ENCODE data around the gene OR4E2.

OR4E2 gene

DNA sequence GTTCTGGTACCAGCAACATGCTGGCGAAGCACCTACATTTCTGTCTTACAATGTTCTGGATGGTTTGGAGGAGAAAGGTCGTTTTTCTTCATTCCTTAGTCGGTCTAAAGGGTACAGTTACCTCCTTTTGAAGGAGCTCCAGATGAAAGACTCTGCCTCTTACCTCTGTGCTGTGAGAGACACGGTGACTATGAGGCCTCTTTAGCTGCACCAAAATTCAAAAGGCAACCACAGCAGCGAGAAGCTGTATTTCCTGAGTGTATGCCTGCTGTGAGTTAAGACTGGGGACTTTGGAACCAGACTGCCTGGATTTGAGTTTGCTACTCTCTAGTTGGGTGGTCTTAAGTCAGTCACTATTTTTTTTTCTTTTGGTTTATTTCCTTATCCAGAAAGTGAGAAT lies 10.2 kb upstream of the OR4E2 start:
- Histone ChIP-seq H3K4me2 (ENCODE audit: low read length) (no peak overlapping the region), H3K4me3 (ENCODE audit: low read depth, low read length) (no peak overlapping the region), H3K9me3 (ENCODE audit: control insufficient read depth, low read length) (no peaks in the 10 kb centered on the region)

DNA sequence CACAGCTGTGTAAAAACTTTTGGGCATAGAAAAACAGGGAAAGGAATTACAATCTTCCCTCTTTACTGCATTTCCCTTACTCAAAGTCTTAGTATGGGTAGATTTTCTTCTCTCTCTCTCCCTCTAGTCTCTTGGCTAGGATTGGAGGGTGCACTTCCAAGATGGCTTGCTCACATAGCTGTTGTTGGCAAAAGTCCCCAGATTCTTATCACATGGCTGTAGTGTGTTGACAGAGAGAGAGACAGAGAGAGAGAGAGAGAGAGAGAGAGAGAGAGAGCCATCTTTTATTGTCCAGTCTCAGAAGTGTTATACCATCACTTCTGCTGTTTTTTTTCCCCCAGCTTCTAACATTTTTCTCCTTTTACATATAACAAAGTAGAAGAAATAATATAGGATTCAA lies 6.3 kb upstream of the OR4E2 start:
- H3K27ac ChIP-seq: no peak overlapping the region
- no peaks in the 10 kb centered on the region for H3K79me2 ChIP-seq
- H3K9ac ChIP-seq: no peak overlapping the region
- no peak overlapping the region for H2AFZ ChIP-seq
- TF ChIP-seq, protein P1, sequence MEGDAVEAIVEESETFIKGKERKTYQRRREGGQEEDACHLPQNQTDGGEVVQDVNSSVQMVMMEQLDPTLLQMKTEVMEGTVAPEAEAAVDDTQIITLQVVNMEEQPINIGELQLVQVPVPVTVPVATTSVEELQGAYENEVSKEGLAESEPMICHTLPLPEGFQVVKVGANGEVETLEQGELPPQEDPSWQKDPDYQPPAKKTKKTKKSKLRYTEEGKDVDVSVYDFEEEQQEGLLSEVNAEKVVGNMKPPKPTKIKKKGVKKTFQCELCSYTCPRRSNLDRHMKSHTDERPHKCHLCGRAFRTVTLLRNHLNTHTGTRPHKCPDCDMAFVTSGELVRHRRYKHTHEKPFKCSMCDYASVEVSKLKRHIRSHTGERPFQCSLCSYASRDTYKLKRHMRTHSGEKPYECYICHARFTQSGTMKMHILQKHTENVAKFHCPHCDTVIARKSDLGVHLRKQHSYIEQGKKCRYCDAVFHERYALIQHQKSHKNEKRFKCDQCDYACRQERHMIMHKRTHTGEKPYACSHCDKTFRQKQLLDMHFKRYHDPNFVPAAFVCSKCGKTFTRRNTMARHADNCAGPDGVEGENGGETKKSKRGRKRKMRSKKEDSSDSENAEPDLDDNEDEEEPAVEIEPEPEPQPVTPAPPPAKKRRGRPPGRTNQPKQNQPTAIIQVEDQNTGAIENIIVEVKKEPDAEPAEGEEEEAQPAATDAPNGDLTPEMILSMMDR (IDR thresholded peaks at IDR 0.05): no peak
- no peak overlapping the region for H3K4me2 ChIP-seq (ENCODE audit: low read length)
- no peak overlapping the region for H3K4me3 ChIP-seq (ENCODE audit: low read depth, low read length)
- H3K27me3 ChIP-seq (ENCODE audit: control insufficient read depth, insufficient read depth, low read length): no peaks in the 10 kb centered on the region
- no peaks in the 10 kb centered on the region for H3K9me3 ChIP-seq (ENCODE audit: control insufficient read depth, low read length)
- H3K36me3 ChIP-seq (ENCODE audit: control insufficient read depth, insufficient read depth, low read length): no peaks in the 10 kb centered on the region
- H3K4me1 ChIP-seq: no peaks in the 10 kb centered on the region

More for the DNA sequence above, 10.2 kb upstream of the OR4E2 start:
- Histone ChIP-seq H3K27me3 (ENCODE audit: control insufficient read depth, insufficient read depth, low read length) (no peaks in the 10 kb centered on the region), H3K36me3 (ENCODE audit: control insufficient read depth, insufficient read depth, low read length) (no peaks in the 10 kb centered on the region), H3K9ac (no peak overlapping the region), H2AFZ (no peak overlapping the region), H3K27ac (no peak overlapping the region), H3K79me2 (no peaks in the 10 kb centered on the region), H3K4me1 (no peaks in the 10 kb centered on the region)
- TF ChIP-seq, protein P1 (IDR thresholded peaks at IDR 0.05): no peak

DNA sequence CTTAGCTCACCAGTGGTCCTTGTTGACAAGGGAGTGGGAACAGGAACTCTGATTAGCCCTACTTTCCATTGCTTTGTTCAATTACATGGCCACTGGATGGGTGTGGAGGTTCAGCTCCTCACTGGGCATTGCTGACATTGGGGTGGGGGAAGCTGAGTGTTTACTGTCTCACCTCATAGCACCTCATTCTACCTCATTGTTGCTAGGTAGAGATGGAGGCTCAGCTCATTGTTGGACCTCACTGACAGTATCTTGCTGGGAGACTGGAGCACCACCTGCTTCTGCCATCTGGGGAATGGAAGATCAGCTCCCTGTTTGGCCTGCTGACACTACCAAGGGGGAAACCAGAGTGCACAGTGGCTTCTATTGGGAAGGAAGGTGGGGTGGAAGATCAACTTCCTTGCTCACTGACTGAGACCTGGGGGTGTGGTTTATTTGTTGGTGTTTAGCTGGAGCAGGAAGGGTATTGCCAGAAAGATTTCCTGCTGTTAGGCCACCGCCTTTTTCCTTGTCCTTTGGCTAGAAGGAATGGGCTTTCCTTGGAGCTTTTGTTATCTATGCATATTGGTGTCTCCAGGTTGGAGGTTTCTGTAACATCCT lies 1.3 kb upstream of the OR4E2 start:
- no peaks in the 10 kb centered on the region for H3K9me3 ChIP-seq (ENCODE audit: control insufficient read depth, low read length)
- H3K4me1 ChIP-seq: no peaks in the 10 kb centered on the region
- H2AFZ ChIP-seq: no peak overlapping the region
- no peak overlapping the region for H3K9ac ChIP-seq
- TF ChIP-seq, protein P1 (IDR thresholded peaks at IDR 0.05): no peak
- no peak overlapping the region for H3K4me2 ChIP-seq (ENCODE audit: low read length)
- H3K79me2 ChIP-seq: no peaks in the 10 kb centered on the region
- no peak overlapping the region for H3K4me3 ChIP-seq (ENCODE audit: low read depth, low read length)
- no peaks in the 10 kb centered on the region for H3K27me3 ChIP-seq (ENCODE audit: control insufficient read depth, insufficient read depth, low read length)
- H3K36me3 ChIP-seq (ENCODE audit: control insufficient read depth, insufficient read depth, low read length): no peaks in the 10 kb centered on the region
- no peak overlapping the region for H3K27ac ChIP-seq

DNA sequence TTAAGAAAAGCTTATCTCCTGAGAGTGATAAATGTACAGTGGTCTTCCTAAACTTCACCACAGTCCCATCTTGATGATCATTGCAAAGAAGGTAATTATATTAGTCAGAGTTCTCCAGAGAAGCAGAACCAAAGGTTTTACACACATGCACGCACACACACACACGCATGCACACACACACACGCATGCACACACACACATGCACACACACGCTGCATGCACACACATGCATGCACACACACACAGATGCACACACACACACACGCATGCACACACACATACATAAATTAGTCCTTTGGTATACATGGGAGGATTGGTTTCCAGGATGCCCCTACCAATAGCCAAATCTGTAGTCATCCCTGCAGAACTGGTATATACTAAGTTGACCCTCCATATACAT lies 580 bp downstream of the OR4E2 start:
- TF ChIP-seq, protein P1 (IDR thresholded peaks at IDR 0.05): no peak
- Histone ChIP-seq H3K4me1 (no peaks in the 10 kb centered on the region), H2AFZ (no peak overlapping the region), H3K36me3 (ENCODE audit: control insufficient read depth, insufficient read depth, low read length) (no peaks in the 10 kb centered on the region), H3K27ac (no peak overlapping the region), H3K9ac (no peak overlapping the region), H3K79me2 (no peaks in the 10 kb centered on the region), H3K4me3 (ENCODE audit: low read depth, low read length) (no peak overlapping the region), H3K27me3 (ENCODE audit: control insufficient read depth, insufficient read depth, low read length) (no peaks in the 10 kb centered on the region), H3K4me2 (ENCODE audit: low read length) (no peak overlapping the region), H3K9me3 (ENCODE audit: control insufficient read depth, low read length) (no peaks in the 10 kb centered on the region)

DNA sequence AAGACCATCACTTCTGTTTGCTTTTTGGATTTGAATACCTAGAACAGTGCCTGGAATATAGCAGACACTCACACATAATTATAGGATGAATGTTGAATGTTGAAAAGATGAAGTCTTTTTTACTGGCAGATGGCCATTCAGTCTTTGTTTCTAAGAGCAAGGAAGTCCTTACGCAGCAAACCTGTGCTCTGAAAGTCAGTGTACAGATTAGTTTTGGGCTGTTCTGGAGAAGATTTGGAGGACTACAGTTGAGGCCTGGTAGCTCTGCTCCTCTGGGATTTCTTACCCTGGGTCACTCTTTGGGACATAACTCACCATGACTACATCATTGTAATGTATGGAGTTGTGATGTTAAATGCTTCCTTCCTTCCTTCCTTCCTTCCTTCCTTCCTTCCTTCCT lies 3.3 kb downstream of the OR4E2 start:
- TF ChIP-seq, protein P1 (IDR thresholded peaks at IDR 0.05): no peak
- Histone ChIP-seq H3K9me3 (ENCODE audit: control insufficient read depth, low read length) (no peaks in the 10 kb centered on the region), H2AFZ (no peak overlapping the region)

More for the DNA sequence above, 3.3 kb downstream of the OR4E2 start:
- no peak overlapping the region for H3K4me2 ChIP-seq (ENCODE audit: low read length)
- no peak overlapping the region for H3K4me3 ChIP-seq (ENCODE audit: low read depth, low read length)
- no peaks in the 10 kb centered on the region for H3K36me3 ChIP-seq (ENCODE audit: control insufficient read depth, insufficient read depth, low read length)
- H3K79me2 ChIP-seq: no peaks in the 10 kb centered on the region
- H3K9ac ChIP-seq: no peak overlapping the region
- no peak overlapping the region for H3K27ac ChIP-seq
- H3K27me3 ChIP-seq (ENCODE audit: control insufficient read depth, insufficient read depth, low read length): no peaks in the 10 kb centered on the region
- H3K4me1 ChIP-seq: no peaks in the 10 kb centered on the region

Data from parathyroid adenoma (tissue), 2 donors.